Measurements from ENCODE around the gene MYL10.

GRCh38 chr7:101669307-101669706 lies 40.2 kb upstream of the MYL10 start:
- TF ChIP-seq CTCF (IDR thresholded peaks at IDR 0.05 in 2 of 3, conservative IDR thresholded peaks at IDR 0.05 in 1 of 3; ENCODE audit: control insufficient read depth in 2 of 3, extremely low read depth in 1 of 3, insufficient read depth in 1 of 3, low read depth in 3 of 3, low read length in 3 of 3) (peak in 1 of 3 experiments; percentile 18; a peak in 1 of 6 replicates), ZBTB40 (IDR thresholded peaks at IDR 0.05; ENCODE audit: borderline replicate concordance) (no peak), CREB1 (IDR thresholded peaks at IDR 0.05; ENCODE audit: low read depth) (no peak), MLLT1 (IDR thresholded peaks at IDR 0.05) (no peak), ZSCAN29 (IDR thresholded peaks at IDR 0.05) (no peak)
